ENCODE measurements around the gene DPP4.

Gene DPP4

GRCh38 chr2:162074632-162074895 lies 549 bp upstream of the DPP4 start:
- peak overlapping the region; percentile 88 for H3K4me2 ChIP-seq (ENCODE audit: low read length)
- H3K27me3 ChIP-seq (ENCODE audit: insufficient read depth, low read length, poor library complexity) = peaks cover 3% of the 10 kb centered on the region
- H2AK5ac ChIP-seq (ENCODE audit: low read length) = no peak overlapping the region
- H4K5ac ChIP-seq (ENCODE audit: low read length) = no peak overlapping the region
- no peaks in the 10 kb centered on the region for H3K79me2 ChIP-seq (ENCODE audit: control insufficient read depth, insufficient read depth, low read length)
- no peak overlapping the region for H2BK5ac ChIP-seq (ENCODE audit: low read length)
- no peaks in the 10 kb centered on the region for H3K36me3 ChIP-seq (ENCODE audit: control insufficient read depth, insufficient read depth, low read length)
- no peak overlapping the region for H3K18ac ChIP-seq (ENCODE audit: low read length)
- no peak overlapping the region for H3K4ac ChIP-seq (ENCODE audit: low read depth, low read length)
- peaks cover 10% of the 10 kb centered on the region for H3K4me1 ChIP-seq (ENCODE audit: control insufficient read depth, low read depth, low read length)
- no peak overlapping the region for H2BK120ac ChIP-seq (ENCODE audit: low read depth, low read length)
- DNase-seq = no peak
- H3K27ac ChIP-seq (ENCODE audit: low read depth, low read length) = no peak overlapping the region
- WGBS (ENCODE audit: extremely low coverage, insufficient coverage, low lambda C conversion rate) = no CpG with 5 or more reads among the region's 2 CpGs
- no peak overlapping the region for H3K4me3 ChIP-seq (ENCODE audit: low read length)
- H3K9ac ChIP-seq (ENCODE audit: low read length) = no peak overlapping the region
- no peak overlapping the region for H3K23ac ChIP-seq (ENCODE audit: low read length)
- no peaks in the 10 kb centered on the region for H3K79me1 ChIP-seq (ENCODE audit: low read length)
- no peak overlapping the region for H3K56ac ChIP-seq (ENCODE audit: low read length)
- H2BK15ac ChIP-seq (replicated peaks; ENCODE audit: low read depth) = no peak overlapping the region
- H4K8ac ChIP-seq (ENCODE audit: low read depth, low read length) = no peak overlapping the region

DNA sequence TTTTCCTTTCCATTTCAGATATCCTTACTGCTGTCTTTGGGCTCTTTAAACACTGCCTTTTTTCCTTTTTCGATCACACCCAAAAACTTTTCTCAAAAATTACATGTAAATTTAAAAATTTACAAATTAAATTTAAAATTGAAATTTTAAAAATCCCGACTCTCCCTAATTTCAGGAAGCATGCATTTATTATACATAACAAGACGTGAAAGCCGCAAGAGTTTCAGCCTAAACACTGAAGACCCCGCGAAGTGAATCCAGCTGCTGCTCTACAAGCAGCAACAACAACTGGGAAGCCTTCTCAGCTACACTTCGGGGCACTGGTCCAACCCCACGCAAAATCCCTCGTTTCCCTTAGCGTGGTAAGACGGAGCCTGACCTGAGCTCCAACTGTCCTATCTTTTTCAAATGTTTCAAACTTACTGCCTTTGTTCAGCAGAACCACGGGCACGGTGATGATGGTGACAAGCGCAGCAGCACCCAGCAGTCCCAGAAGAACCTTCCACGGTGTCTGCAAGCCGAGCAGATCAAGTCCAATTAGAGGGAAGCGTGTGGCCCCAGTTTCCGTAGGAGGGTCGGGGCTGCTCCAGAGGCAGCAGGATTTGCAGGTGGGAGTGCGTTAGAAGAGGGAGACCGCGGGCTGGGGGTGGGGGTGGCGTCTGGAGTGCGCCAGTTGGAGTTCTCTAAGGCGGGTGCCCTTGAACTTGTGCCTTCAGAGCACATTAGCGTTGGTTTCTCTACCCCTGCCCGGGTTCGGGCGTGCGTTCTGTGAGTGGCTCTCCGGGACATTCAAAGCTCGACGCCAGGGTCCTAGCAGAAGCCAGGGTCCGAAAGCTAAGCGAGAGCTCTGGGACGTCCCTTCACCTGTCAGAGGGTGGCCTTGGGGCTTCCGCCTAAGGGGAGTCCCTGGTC lies 783 bp downstream of the DPP4 start:
- H2BK120ac ChIP-seq (ENCODE audit: low read depth, low read length) = no peak overlapping the region
- no peaks in the 10 kb centered on the region for H3K79me1 ChIP-seq (ENCODE audit: low read length)
- peaks cover 10% of the 10 kb centered on the region for H3K4me1 ChIP-seq (ENCODE audit: control insufficient read depth, low read depth, low read length)
- H3K27ac ChIP-seq (ENCODE audit: low read depth, low read length) = no peak overlapping the region
- no peak overlapping the region for H4K8ac ChIP-seq (ENCODE audit: low read depth, low read length)
- no peak overlapping the region for H2BK15ac ChIP-seq (replicated peaks; ENCODE audit: low read depth)
- H3K9ac ChIP-seq (ENCODE audit: low read length) = peak overlapping the region; percentile 40
- 100% methylated on average over 2 of the region's 37 CpGs for WGBS (ENCODE audit: extremely low coverage, insufficient coverage, low lambda C conversion rate)
- peak; percentile 31 for DNase-seq
- H3K18ac ChIP-seq (ENCODE audit: low read length) = no peak overlapping the region
- peak overlapping the region; percentile 22 for H3K4me3 ChIP-seq (ENCODE audit: low read length)
- no peak overlapping the region for H2AK5ac ChIP-seq (ENCODE audit: low read length)
- H3K27me3 ChIP-seq (ENCODE audit: insufficient read depth, low read length, poor library complexity) = peaks cover 3% of the 10 kb centered on the region
- H3K4ac ChIP-seq (ENCODE audit: low read depth, low read length) = no peak overlapping the region
- H4K5ac ChIP-seq (ENCODE audit: low read length) = no peak overlapping the region
- no peaks in the 10 kb centered on the region for H3K79me2 ChIP-seq (ENCODE audit: control insufficient read depth, insufficient read depth, low read length)
- no peak overlapping the region for H2BK5ac ChIP-seq (ENCODE audit: low read length)
- no peak overlapping the region for H3K23ac ChIP-seq (ENCODE audit: low read length)
- H3K36me3 ChIP-seq (ENCODE audit: control insufficient read depth, insufficient read depth, low read length) = no peaks in the 10 kb centered on the region
- H3K4me2 ChIP-seq (ENCODE audit: low read length) = peak overlapping the region; percentile 88
- H3K56ac ChIP-seq (ENCODE audit: low read length) = peak overlapping the region; percentile 79

GRCh38 chr2:162072181-162072702 lies 1.8 kb downstream of the DPP4 start:
- Histone ChIP-seq H3K4ac (ENCODE audit: low read depth, low read length) (no peak overlapping the region), H3K23ac (ENCODE audit: low read length) (no peak overlapping the region), H3K79me2 (ENCODE audit: control insufficient read depth, insufficient read depth, low read length) (no peaks in the 10 kb centered on the region), H4K8ac (ENCODE audit: low read depth, low read length) (no peak overlapping the region), H3K79me1 (ENCODE audit: low read length) (no peaks in the 10 kb centered on the region), H4K5ac (ENCODE audit: low read length) (no peak overlapping the region), H3K18ac (ENCODE audit: low read length) (no peak overlapping the region), H3K4me3 (ENCODE audit: low read length) (no peak overlapping the region), H3K56ac (ENCODE audit: low read length) (no peak overlapping the region), H2BK120ac (ENCODE audit: low read depth, low read length) (no peak overlapping the region), H2BK5ac (ENCODE audit: low read length) (no peak overlapping the region), H3K27ac (ENCODE audit: low read depth, low read length) (no peak overlapping the region), H3K27me3 (ENCODE audit: insufficient read depth, low read length, poor library complexity) (peaks cover 3% of the 10 kb centered on the region), H3K4me2 (ENCODE audit: low read length) (no peak overlapping the region), H3K4me1 (ENCODE audit: control insufficient read depth, low read depth, low read length) (peaks cover 10% of the 10 kb centered on the region), H3K9ac (ENCODE audit: low read length) (no peak overlapping the region), H2BK15ac (replicated peaks; ENCODE audit: low read depth) (no peak overlapping the region), H3K36me3 (ENCODE audit: control insufficient read depth, insufficient read depth, low read length) (no peaks in the 10 kb centered on the region), H2AK5ac (ENCODE audit: low read length) (no peak overlapping the region)
- no peak for DNase-seq

DNA sequence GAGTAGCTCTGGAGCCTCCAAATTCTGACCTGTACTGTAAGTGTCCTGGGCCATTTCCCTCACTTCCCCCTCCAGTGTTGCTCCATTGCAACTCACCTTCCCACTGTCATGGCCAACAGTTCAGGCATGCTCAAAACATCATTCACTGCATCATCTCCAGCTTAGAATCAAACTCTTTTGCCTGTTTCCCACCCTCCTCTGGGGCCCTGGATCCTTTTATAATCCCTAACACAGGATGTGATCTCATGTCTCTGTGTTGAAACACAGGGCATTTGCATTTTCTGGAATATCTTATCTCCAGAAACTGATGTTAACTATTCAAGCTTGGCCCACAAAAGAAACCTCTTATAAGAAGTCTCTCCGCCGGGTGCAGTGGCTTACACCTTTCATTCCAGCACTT lies 3.0 kb downstream of the DPP4 start:
- no peaks in the 10 kb centered on the region for H3K36me3 ChIP-seq (ENCODE audit: control insufficient read depth, insufficient read depth, low read length)
- no peak overlapping the region for H3K27ac ChIP-seq (ENCODE audit: low read depth, low read length)
- H3K56ac ChIP-seq (ENCODE audit: low read length) = no peak overlapping the region
- no peaks in the 10 kb centered on the region for H3K79me1 ChIP-seq (ENCODE audit: low read length)
- H3K79me2 ChIP-seq (ENCODE audit: control insufficient read depth, insufficient read depth, low read length) = no peaks in the 10 kb centered on the region
- no peak overlapping the region for H2BK15ac ChIP-seq (replicated peaks; ENCODE audit: low read depth)
- no peak overlapping the region for H3K4me3 ChIP-seq (ENCODE audit: low read length)
- peak; percentile 63 for DNase-seq
- peaks cover 12% of the 10 kb centered on the region for H3K4me1 ChIP-seq (ENCODE audit: control insufficient read depth, low read depth, low read length)
- no peak overlapping the region for H3K4ac ChIP-seq (ENCODE audit: low read depth, low read length)
- WGBS (ENCODE audit: extremely low coverage, insufficient coverage, low lambda C conversion rate) = no CpG with 5 or more reads among the region's 2 CpGs
- no peak overlapping the region for H4K5ac ChIP-seq (ENCODE audit: low read length)
- H3K27me3 ChIP-seq (ENCODE audit: insufficient read depth, low read length, poor library complexity) = peaks cover 3% of the 10 kb centered on the region
- H2BK120ac ChIP-seq (ENCODE audit: low read depth, low read length) = no peak overlapping the region
- no peak overlapping the region for H3K18ac ChIP-seq (ENCODE audit: low read length)
- H3K23ac ChIP-seq (ENCODE audit: low read length) = no peak overlapping the region
- H3K9ac ChIP-seq (ENCODE audit: low read length) = no peak overlapping the region
- no peak overlapping the region for H4K8ac ChIP-seq (ENCODE audit: low read depth, low read length)
- no peak overlapping the region for H3K4me2 ChIP-seq (ENCODE audit: low read length)
- no peak overlapping the region for H2BK5ac ChIP-seq (ENCODE audit: low read length)
- no peak overlapping the region for H2AK5ac ChIP-seq (ENCODE audit: low read length)

- Histone ChIP-seq H3K4me3 (ENCODE audit: low read length) (no peak overlapping the region), H3K27ac (ENCODE audit: low read depth, low read length) (no peak overlapping the region)
These were observed 3.6 kb downstream of the DPP4 start for GRCh38 chr2:162070228-162070936.

More at GRCh38 chr2:162070228-162070936, 3.6 kb downstream of the DPP4 start:
- H3K36me3 ChIP-seq (ENCODE audit: control insufficient read depth, insufficient read depth, low read length) = no peaks in the 10 kb centered on the region
- no peak overlapping the region for H2BK5ac ChIP-seq (ENCODE audit: low read length)
- no peak overlapping the region for H4K5ac ChIP-seq (ENCODE audit: low read length)
- peaks cover 9% of the 10 kb centered on the region for H3K4me1 ChIP-seq (ENCODE audit: control insufficient read depth, low read depth, low read length)
- H3K79me2 ChIP-seq (ENCODE audit: control insufficient read depth, insufficient read depth, low read length) = no peaks in the 10 kb centered on the region
- H3K4me2 ChIP-seq (ENCODE audit: low read length) = no peak overlapping the region
- H2BK15ac ChIP-seq (replicated peaks; ENCODE audit: low read depth) = no peak overlapping the region
- no CpG with 5 or more reads among the region's 2 CpGs for WGBS (ENCODE audit: extremely low coverage, insufficient coverage, low lambda C conversion rate)
- H3K18ac ChIP-seq (ENCODE audit: low read length) = no peak overlapping the region
- H3K9ac ChIP-seq (ENCODE audit: low read length) = no peak overlapping the region
- H3K56ac ChIP-seq (ENCODE audit: low read length) = no peak overlapping the region
- no peak overlapping the region for H3K23ac ChIP-seq (ENCODE audit: low read length)
- no peak overlapping the region for H2BK120ac ChIP-seq (ENCODE audit: low read depth, low read length)
- peak; percentile 43 for DNase-seq
- H2AK5ac ChIP-seq (ENCODE audit: low read length) = no peak overlapping the region
- H3K79me1 ChIP-seq (ENCODE audit: low read length) = no peaks in the 10 kb centered on the region
- H3K4ac ChIP-seq (ENCODE audit: low read depth, low read length) = no peak overlapping the region
- peaks cover 2% of the 10 kb centered on the region for H3K27me3 ChIP-seq (ENCODE audit: insufficient read depth, low read length, poor library complexity)
- H4K8ac ChIP-seq (ENCODE audit: low read depth, low read length) = no peak overlapping the region

All from mesendoderm (in vitro differentiated cells).